CD4-positive, alpha-beta T cell treated with Interferon alpha-2 for 1 hour (primary cell): ENCODE measurements around the gene ARID3C.
"Not testable (repeated sequence)": the region's sequence is repeated elsewhere in the genome, so short reads cannot be mapped to it uniquely, and the experiment has no call there.

Source experiments
- DNase-seq, 2 donors: peaks; one replicate each; pipeline ENCODE4 v3.0.0-alpha.2; 2020 to 2022

Gene ARID3C

DNA sequence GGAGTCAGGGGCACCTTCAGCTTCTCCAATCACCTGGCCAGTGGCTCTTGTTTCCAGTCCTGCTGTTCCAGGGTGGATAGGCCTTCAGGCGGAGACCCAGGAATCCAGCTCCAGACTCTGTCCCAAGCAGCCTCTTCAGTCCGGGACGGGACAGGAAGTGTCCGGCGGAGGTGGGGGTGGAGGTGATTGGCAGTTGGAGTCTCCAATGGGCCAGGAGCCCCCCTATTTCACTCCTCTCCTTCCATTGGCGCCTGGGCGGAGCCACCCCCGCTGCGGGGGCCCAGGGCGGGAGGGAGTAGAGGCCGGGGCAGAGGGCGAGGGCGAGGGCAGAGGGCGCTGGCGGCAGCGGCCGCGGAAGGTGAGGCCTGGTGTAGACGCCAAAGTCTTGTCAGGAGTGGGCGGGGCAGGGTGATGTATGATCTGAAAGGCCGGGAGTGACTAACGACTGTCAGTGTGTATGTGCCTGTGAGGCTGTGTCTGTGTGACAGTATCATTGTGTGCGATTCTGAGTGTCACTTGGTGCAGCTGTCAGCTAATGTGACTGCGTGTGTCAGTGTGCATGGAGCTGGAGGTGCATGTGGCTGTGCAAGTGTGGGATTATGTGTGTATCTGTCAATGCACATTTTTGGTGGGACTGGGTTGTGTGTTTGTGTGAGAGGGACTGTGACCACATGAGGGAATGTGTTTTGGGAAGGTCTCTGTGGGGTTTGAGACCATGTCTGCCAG, 23.2 kb upstream of the ARID3C start, which contains the start of gene IL11RA:
IL11RA (plus strand) TSS at position 310 of the 726 bp plus-strand sequence. CDS start 3,033 bp downstream, outside the sequence.
- DNase-seq = peak; percentile 18 to 42

DNA sequence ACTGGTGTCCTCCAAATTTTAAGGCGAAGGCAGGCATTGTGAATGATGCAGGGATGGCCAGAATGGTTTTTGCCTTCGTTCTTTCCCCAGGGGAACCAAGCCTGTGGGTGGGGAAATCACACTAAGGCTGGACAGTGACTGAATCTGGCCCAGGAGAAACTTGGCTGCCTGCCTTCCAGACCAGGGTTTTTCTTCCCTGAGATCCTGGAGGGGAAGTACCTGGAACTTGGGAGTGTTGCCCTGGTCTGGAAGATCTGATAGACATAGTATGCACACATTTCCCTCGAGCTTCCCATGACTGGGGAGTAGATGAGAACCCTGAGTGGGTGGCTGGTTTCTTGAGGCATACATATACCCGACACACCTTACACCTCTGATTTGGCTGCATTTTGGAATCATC, 22.5 kb upstream of the ARID3C start:
- DNase-seq = no peak

DNA sequence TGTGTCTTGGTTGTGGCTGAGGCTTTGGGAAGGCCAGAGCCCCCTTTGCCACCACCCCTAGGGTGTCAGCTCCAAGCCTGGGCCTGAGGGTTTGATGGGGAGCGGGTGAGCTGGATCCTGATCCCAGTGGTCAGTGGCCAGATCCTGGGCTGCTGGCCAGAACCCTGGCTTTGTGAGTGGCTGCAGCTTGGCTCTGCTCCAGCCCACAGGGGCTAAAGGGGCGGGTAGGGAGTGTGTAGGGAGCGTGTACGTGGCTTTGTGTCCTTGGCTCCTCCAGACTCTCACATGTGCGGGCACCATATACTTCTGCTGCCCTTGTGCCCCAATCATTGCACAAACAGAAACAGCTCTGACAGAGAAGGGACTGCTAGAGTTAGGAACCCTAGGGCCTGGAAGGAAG, 21.9 kb upstream of the ARID3C start:
- no peak for DNase-seq

GRCh38 chr9:34648673-34649072, 19.8 kb upstream of the ARID3C start:
- DNase-seq = no peak

- no peak for DNase-seq
Observed at GRCh38 chr9:34647651-34648050, 18.8 kb upstream of the ARID3C start.

DNA sequence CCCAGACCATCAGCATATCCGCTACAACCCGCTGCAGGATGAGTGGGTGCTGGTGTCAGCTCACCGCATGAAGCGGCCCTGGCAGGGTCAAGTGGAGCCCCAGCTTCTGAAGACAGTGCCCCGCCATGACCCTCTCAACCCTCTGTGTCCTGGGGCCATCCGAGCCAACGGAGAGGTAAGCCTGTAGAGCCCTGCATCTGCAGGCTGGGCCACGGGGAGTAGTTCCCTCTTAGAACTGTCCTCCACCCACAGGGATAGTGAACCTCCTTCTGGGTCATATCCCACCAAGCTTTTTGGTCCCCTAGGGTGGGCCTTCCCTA, 18.2 kb upstream of the ARID3C start:
- DNase-seq = no peak

GRCh38 chr9:34646211-34647083, 17.6 kb upstream of the ARID3C start, which contains the start of gene GALT:
Gene GALT, plus strand, starts transcription at chr9:34646675. Its CDS starts 30 bp downstream, at chr9:34646705.
- peak; percentile 91 to 97 for DNase-seq

- no peak for DNase-seq
Observed at GRCh38 chr9:34644766-34645314, 16.0 kb upstream of the ARID3C start.

GRCh38 chr9:34642679-34643078, 13.8 kb upstream of the ARID3C start:
- DNase-seq = no peak

- DNase-seq = not testable (repeated sequence)
Observed at GRCh38 chr9:34639322-34639721, 10.5 kb upstream of the ARID3C start.

- DNase-seq = no peak
Observed at GRCh38 chr9:34638138-34638445, 9.2 kb upstream of the ARID3C start.

DNA sequence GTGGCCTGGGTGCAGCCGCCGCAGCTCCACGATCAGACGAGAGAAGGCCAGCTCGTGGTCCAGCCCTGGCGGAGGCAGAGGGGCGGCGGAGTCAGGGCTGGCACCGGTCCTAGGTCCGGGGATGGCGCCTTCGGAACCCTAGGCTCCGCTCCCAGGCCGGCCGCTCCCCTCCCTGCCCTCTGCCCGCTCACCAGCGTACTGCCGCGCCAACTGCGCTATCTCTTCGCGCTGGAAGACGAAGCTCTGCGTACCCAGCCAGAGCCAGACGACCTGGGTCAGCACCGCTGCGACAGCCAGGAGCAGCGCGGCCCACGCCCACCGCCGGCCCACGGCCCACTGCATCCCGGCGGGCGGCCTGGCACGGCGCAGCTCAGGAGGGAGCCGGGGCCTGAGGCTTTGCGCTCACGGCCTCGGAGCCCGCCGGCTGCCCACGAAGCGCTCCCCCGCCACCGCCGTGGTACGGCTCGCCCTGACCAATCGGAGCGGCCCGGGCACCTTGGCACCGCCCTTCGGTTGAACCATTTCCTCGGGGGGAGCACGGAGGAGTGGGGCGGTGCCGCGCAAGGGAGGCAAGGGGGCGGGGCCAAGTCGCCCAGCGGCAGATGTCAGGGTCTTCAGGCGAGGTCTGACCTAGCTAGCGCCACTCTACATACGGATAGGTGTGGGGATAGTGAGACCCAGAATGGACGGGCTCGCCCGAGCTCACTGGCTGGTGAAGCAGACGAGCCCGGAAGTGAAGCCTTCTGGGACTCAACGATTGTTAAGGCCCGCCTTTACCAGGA, 8.7 kb upstream of the ARID3C start, which contains the start of gene SIGMAR1:
SIGMAR1 (minus strand) TSS at position 432 of the 782 bp plus-strand sequence; CDS start at position 342, 90 bp downstream.
- peak; percentile 89 to 96 for DNase-seq

- peak in 1 of 2 donors; percentile 15 for DNase-seq
Observed at GRCh38 chr9:34636791-34637355, 8.0 kb upstream of the ARID3C start.

- DNase-seq = no peak
Observed at GRCh38 chr9:34635556-34635955, 6.7 kb upstream of the ARID3C start.

GRCh38 chr9:34634551-34635248, 5.8 kb upstream of the ARID3C start:
- no peak for DNase-seq

- DNase-seq = peak; percentile 76 to 85
Observed at GRCh38 chr9:34633851-34634550, 5.1 kb upstream of the ARID3C start.

GRCh38 chr9:34633166-34633565, 4.3 kb upstream of the ARID3C start:
- DNase-seq = no peak

GRCh38 chr9:34630402-34631154, 1.7 kb upstream of the ARID3C start:
- no peak for DNase-seq

DNA sequence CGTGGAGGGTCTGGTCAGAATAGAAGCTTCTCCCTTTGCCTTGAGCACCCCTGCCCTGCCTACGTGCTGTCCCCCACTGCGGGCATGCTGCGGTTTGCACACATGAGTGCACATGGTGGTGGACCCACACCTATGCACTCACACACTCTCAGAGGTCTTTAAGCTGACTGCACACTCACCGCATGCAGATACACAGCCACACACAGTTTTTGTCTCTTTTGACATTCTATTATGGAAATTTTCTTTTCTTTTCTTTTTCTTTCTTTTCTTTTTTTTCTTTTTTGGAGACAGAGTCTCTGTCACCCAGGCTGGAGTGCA, 584 bp upstream of the ARID3C start:
- no peak for DNase-seq
